Right lobe of liver (tissue), 6 donors: ENCODE data around the gene NAT14. TPM values are rescaled to one million over a fixed set of nuclear protein-coding genes. Genes with fewer than 3 reads are reported as not detected.

Experiments used
- ATAC-seq, 4 donors: fragments of 200-7000 bp; cut with Tn5 transposase; one replicate each; pipeline ENCODE4 v1.9.1; 2020; ENCODE audit warnings: mild to moderate bottlenecking in 4 of 4, moderate library complexity in 4 of 4
- DNase-seq, 3 donors: peaks; one replicate each; pipeline ENCODE4 v3.0.0-alpha.2; 2020
- H3K27ac ChIP-seq, 3 donors: fragments of 200-600 bp; one replicate each; pipeline ENCODE4 v1.8.0; 2022
- H3K27me3 ChIP-seq, 2 donors: fragments of 200-600 bp; one replicate each; pipeline ENCODE4 v1.8.0; 2022
- H3K36me3 ChIP-seq, 4 donors: fragments of 200-600 bp; sonication (generic) in 1 of 4; one replicate each; pipeline versions ENCODE4 v1.5.1 to v1.8.0; 2017 to 2022; ENCODE audit warnings: control low read depth in 1 of 4
- H3K4me1 ChIP-seq, 4 donors: fragments of 200-600 bp; sonication (generic) in 1 of 4; one replicate each; pipeline versions ENCODE4 v1.5.1 to v1.8.0; 2017 to 2022; ENCODE audit warnings: control low read depth in 1 of 4
- H3K4me3 ChIP-seq, 3 donors: fragments of 200-600 bp; one replicate each; pipeline ENCODE4 v1.8.0; 2022
- H3K9me3 ChIP-seq, 4 donors: fragments of 200-600 bp; sonication (generic) in 1 of 4; one replicate each; pipeline versions ENCODE4 v1.5.1 to v1.8.0; 2017 to 2022; ENCODE audit warnings: control low read depth in 1 of 4
- CTCF ChIP-seq, 4 donors: fragments of 200-600 bp in 3 of 4; fragments of 450-650 bp in 1 of 4; IDR thresholded peaks; one replicate each; pipeline versions ENCODE4 v1.5.1 to v1.8.0; 2016 to 2022; ENCODE audit warnings: antibody characterized with exemption in 4 of 4, mild to moderate bottlenecking in 2 of 4
- POLR2A ChIP-seq: fragments of 450-650 bp; IDR thresholded peaks from one replicate; pipeline ENCODE4 v1.6.1; 2017; ENCODE audit warnings: antibody characterized with exemption, mild to moderate bottlenecking
- WGBS: methylation state at CpG from one replicate; pipeline ENCODE4 v1.1.6; 2018; ENCODE audit warnings: low coverage, low lambda C conversion rate; ENCODE audit not compliant: insufficient coverage; ENCODE audit errors: missing lambda C conversion rate; 5-methylcytosine and 5-hydroxymethylcytosine counted together
- intact Hi-C, 2 donors: fragments of 100-400 bp; cut with DNase I; formaldehyde crosslinking; loops; one replicate each; pipeline versions ENCODE4 v1.11.2 to v1.14.1; 2022
- total RNA-seq, 6 experiments: library from RNA; depleted of rRNA in 2 of 6; stranded (reverse); fragments of >200 nt in 2 of 6; fragmentation: NEBNext Ultra II Directional in 3 of 6; extraction: Animal tissue kit (Norgen Biotek cat#: 25700) in 3 of 6; gene quantifications; one replicate each; pipeline versions ENCODE4 v1.1.0 to v1.2.4, GENCODE V29; 2016 to 2023
- donor health status: DM: no; HTN: yes; CAD: no.
- donor health status: DM: no; HTN: no; CAD: no.
- donor health status: DM: no; HTN: no; CAD: no.
- donor health status: DM: no; HTN: yes; CAD: no.
- donor health status: DM: no; HTN: yes; CAD: no.

Gene NAT14
- total RNA-seq, 6 experiments from 2014 or later: 2.5 to 6.0 (median 3.9) TPM

GRCh38 chr19:55497763-55498162 lies 12.8 kb downstream of the NAT14 start:
- Histone ChIP-seq H3K27me3 (no peaks in the 10 kb centered on the region), H3K36me3 (no peaks in the 10 kb centered on the region), H3K4me3 (no peak overlapping the region), H3K9me3 (no peaks in the 10 kb centered on the region), H3K4me1 (no peaks in the 10 kb centered on the region), H3K27ac (no peak overlapping the region)
- intact Hi-C loops: loop anchor here in 1 of 2 donors (10.0 kb wide), 1 partner anchor 353 kb away; the partner anchor contains the start of gene TNNT1
- 30% methylated on average over 2 of the region's 13 CpGs for WGBS
- no peak for TF ChIP-seq CTCF (IDR thresholded peaks at IDR 0.05)
- TF ChIP-seq POLR2A: no peak
- ATAC-seq: no peak
- no peak for DNase-seq

GRCh38 chr19:55498246-55498840 lies 13.4 kb downstream of the NAT14 start:
- Histone ChIP-seq H3K27me3 (no peaks in the 10 kb centered on the region), H3K4me3 (no peak overlapping the region), H3K9me3 (no peaks in the 10 kb centered on the region), H3K27ac (no peak overlapping the region), H3K4me1 (no peaks in the 10 kb centered on the region), H3K36me3 (no peaks in the 10 kb centered on the region)
- ATAC-seq (no peak), DNase-seq (no peak)
- 14% methylated on average over 2 of the region's 2 CpGs for WGBS
- no peak for TF ChIP-seq CTCF (IDR thresholded peaks at IDR 0.05)
- no peak for TF ChIP-seq POLR2A
- intact Hi-C loops: loop anchor here in 1 of 2 donors (10.0 kb wide), 1 partner anchor 354 kb away; the partner anchor contains the start of gene TNNT1

- no peaks in the 10 kb centered on the region for H3K27me3 ChIP-seq
- TF ChIP-seq POLR2A (no peak), CTCF (IDR thresholded peaks at IDR 0.05) (no peak)
Observed at GRCh38 chr19:55500368-55500952, 15.5 kb downstream of the NAT14 start.

GRCh38 chr19:55502197-55502952 lies 17.4 kb downstream of the NAT14 start:
- Histone ChIP-seq H3K27ac (no peak overlapping the region), H3K9me3 (no peaks in the 10 kb centered on the region), H3K36me3 (no peaks in the 10 kb centered on the region), H3K27me3 (no peaks in the 10 kb centered on the region), H3K4me1 (no peaks in the 10 kb centered on the region), H3K4me3 (no peak overlapping the region)
- intact Hi-C loops: no loop called here
- no peak for DNase-seq
- TF ChIP-seq CTCF (IDR thresholded peaks at IDR 0.05) (no peak), POLR2A (no peak)
- 88% methylated on average over 6 of the region's 9 CpGs for WGBS
- ATAC-seq: no peak

More at GRCh38 chr19:55500368-55500952, 15.5 kb downstream of the NAT14 start:
- ATAC-seq: no peak
- Histone ChIP-seq H3K4me3 (no peak overlapping the region), H3K36me3 (no peaks in the 10 kb centered on the region), H3K27ac (no peak overlapping the region), H3K9me3 (no peaks in the 10 kb centered on the region), H3K4me1 (no peaks in the 10 kb centered on the region)
- WGBS: 65% methylated on average over 2 of the region's 26 CpGs
- intact Hi-C loops: no loop called here
- no peak for DNase-seq
